GM10266 (cell line): Measurements from ENCODE around the gene TIE1.

ENCODE experiments used
- DNase-seq: peaks from one replicate; pipeline ENCODE4 v3.0.0; 2012; ENCODE audit errors: extremely low spot score
- TF ChIP-seq, protein P1 (sequence below): IDR thresholded peaks from 2 replicates; pipeline ENCODE4 v1.5.1; 2012; ENCODE audit warnings: mild to moderate bottlenecking, low read depth; ENCODE audit not compliant: control insufficient read depth, insufficient read depth; ENCODE audit errors: missing control alignments

Gene TIE1

DNA sequence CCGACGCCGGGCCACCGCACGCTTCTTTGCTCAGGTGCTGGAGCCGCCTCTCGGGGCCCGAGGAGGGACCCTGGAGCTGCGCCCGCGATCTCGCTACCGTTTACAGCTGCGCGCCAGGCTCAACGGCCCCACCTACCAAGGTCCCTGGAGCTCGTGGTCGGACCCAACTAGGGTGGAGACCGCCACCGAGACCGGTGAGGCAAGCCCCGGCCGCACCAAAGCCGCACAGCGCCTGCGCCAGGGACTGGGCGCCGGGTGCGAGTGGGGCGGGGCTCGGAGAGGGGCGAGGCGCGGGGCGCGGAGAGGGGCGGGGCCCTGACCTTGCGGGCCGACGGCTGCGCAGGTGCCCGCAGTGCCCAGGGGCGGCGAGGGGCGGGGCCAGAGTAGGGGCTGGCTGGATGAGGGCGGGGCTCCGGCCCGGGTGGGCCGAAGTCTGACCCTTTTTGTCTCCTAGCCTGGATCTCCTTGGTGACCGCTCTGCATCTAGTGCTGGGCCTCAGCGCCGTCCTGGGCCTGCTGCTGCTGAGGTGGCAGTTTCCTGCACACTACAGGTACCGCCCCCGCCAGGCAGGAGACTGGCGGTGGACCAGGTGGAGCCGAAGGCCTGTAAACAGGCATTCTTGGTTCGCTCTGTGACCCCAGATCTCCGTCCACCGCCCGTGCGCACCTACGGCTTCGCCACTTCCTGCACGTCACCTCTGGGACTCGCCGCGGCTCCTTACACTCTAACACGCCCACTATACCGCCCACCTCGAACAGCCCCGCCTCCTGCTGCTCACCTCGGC lies 48.2 kb downstream of the TIE1 start:
- peak; percentile 81 for DNase-seq

DNA sequence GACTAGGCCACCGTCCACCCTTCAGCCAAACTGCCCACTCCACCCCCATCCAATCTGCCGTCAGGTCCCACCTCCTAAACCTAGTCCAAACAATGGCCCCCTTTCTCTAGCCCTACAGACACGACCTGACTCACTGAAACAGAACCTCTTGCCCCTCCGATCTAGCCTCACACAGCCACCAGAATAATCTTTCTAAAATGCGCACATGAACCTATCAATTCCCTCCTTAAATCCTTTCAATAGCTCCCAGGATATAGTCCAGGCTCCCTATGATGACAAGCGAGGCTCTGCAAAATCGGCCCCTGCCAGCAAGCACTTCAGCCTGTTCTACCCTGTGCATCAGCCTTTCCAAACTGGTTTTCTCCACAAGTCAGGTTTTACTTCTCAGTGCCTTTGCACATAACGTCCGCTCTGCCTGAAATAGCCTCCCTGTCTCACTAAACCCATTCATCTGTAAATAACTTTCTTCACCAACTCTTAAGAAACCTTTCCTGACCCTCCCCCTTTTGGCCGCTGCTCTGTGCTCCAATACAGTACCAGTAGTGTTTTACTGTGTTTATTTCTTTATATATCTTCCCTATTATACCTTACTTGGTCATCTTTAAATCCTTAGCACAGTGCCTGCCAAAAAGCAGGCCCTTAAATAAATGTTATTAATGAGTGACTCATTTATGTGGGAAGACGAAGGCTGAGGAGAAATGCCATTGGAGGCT lies 49.0 kb downstream of the TIE1 start:
- no peak for DNase-seq
- TF ChIP-seq, protein P1, sequence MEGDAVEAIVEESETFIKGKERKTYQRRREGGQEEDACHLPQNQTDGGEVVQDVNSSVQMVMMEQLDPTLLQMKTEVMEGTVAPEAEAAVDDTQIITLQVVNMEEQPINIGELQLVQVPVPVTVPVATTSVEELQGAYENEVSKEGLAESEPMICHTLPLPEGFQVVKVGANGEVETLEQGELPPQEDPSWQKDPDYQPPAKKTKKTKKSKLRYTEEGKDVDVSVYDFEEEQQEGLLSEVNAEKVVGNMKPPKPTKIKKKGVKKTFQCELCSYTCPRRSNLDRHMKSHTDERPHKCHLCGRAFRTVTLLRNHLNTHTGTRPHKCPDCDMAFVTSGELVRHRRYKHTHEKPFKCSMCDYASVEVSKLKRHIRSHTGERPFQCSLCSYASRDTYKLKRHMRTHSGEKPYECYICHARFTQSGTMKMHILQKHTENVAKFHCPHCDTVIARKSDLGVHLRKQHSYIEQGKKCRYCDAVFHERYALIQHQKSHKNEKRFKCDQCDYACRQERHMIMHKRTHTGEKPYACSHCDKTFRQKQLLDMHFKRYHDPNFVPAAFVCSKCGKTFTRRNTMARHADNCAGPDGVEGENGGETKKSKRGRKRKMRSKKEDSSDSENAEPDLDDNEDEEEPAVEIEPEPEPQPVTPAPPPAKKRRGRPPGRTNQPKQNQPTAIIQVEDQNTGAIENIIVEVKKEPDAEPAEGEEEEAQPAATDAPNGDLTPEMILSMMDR = no peak

More for the DNA sequence above, 48.2 kb downstream of the TIE1 start:
- TF ChIP-seq, protein P1 = no peak

DNA sequence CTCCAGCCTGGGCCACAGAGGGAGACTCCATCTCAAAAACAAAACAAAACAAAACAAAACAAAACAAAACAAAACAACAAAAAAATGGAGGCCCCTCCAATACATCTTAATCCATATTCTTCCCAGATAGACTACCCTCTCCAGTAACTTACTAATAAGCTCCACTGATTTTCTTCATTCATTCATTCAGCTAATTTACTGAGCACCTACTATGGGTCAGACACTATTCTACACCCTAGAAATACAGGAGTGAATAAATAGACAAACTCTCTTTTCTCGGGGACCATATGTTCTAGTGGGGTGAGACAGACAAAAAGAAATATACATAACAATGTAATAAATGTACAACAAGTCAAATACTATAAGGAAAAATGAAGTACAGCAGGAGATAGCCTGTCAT lies 50.2 kb downstream of the TIE1 start:
- no peak for DNase-seq
- TF ChIP-seq, protein P1 = no peak

- TF ChIP-seq, protein P1 = no peak
- no peak for DNase-seq
Observed at GRCh38 chr1:43351421-43352350, 50.9 kb downstream of the TIE1 start.

DNA sequence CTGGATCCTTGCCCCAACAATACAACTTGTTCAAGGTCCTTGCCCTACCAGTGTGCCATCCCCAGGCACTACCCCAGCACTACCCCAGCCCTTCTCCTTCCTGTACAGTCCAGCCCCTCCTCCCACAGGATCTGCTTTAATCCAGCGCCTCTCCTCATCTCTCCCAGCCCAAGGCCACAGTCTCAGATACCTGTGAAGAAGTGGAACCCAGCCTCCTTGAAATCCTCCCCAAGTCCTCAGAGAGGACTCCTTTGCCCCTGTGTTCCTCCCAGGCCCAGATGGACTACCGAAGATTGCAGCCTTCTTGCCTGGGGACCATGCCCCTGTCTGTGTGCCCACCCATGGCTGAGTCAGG lies 51.5 kb downstream of the TIE1 start:
- no peak for DNase-seq
- TF ChIP-seq, protein P1 = no peak

- TF ChIP-seq, protein P1 = no peak
- DNase-seq = no peak
Observed at GRCh38 chr1:43352881-43353280, 52.1 kb downstream of the TIE1 start.
